Measurements from ENCODE around the gene DOK5.

The DOK5 gene

DNA sequence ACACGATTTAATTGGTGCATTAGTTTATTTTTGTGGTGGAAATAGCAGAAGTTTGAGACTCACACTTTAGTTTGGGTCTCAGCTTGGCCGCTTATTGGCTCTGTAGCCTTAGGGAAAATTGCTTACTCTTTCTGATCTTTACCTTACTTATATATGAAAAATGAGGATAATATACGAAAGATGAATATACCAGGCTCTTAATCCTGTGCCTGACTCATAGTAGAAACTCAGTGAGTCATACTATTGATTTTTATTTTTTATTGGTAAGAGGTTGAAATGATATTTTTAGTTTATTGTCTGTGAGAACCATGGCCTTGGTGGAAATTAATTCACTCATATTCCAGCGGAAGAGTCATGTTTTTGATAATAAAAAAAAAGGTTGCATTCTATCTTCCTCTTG is 11.2 kb downstream of the DOK5 start:
- no peak for DNase-seq (ENCODE audit: extremely low read depth, low read depth)
- H3K4me3 ChIP-seq (replicated peaks; ENCODE audit: low read depth, low read length) = no peak overlapping the region
- TF ChIP-seq, protein P1, sequence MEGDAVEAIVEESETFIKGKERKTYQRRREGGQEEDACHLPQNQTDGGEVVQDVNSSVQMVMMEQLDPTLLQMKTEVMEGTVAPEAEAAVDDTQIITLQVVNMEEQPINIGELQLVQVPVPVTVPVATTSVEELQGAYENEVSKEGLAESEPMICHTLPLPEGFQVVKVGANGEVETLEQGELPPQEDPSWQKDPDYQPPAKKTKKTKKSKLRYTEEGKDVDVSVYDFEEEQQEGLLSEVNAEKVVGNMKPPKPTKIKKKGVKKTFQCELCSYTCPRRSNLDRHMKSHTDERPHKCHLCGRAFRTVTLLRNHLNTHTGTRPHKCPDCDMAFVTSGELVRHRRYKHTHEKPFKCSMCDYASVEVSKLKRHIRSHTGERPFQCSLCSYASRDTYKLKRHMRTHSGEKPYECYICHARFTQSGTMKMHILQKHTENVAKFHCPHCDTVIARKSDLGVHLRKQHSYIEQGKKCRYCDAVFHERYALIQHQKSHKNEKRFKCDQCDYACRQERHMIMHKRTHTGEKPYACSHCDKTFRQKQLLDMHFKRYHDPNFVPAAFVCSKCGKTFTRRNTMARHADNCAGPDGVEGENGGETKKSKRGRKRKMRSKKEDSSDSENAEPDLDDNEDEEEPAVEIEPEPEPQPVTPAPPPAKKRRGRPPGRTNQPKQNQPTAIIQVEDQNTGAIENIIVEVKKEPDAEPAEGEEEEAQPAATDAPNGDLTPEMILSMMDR (IDR thresholded peaks at IDR 0.05; ENCODE audit: low read depth, low read length, missing control alignments) = no peak

DNA sequence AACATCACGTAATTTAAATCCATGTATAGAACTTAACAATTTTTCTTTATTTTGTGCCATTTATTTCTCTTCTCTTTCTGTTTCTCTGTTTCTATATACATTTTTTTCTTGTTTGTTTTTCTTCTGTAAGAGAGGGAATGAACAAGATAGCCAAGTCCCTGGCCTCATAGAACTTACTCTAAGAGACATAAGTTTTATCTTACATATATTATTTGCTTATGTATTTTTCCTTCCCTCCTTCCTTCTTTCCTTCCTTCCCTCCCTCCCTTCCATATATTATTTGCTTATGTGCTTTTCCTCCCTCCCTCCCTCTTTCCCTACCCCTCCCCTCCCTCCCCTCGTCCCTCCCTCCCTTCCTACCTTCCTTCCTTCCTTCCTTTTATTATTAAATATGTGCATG is 13.0 kb downstream of the DOK5 start:
- TF ChIP-seq, protein P1 (IDR thresholded peaks at IDR 0.05; ENCODE audit: low read depth, low read length, missing control alignments) = no peak
- DNase-seq (ENCODE audit: extremely low read depth, low read depth) = no peak
- no peak overlapping the region for H3K4me3 ChIP-seq (replicated peaks; ENCODE audit: low read depth, low read length)

DNA sequence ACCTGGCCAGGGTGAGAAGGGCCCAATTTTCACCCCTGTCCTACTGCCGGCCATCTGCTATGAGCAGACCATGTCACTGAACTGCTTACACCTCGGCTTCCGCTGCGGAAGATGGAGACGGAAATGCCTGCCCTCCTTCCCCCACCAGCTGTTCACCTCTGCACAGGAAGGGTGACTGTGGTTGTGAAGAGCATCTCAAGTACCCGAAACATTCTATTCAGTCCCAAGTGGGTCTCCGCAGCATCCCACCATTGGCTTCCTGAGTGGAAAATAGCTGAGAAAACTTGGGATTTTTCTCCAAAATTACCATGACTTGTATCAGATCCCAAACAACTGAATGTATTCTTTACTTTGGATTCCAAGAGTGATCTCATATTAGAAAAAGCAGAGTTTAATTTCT is 16.1 kb downstream of the DOK5 start:
- TF ChIP-seq, protein P1 (IDR thresholded peaks at IDR 0.05; ENCODE audit: low read depth, low read length, missing control alignments) = no peak
- no peak for DNase-seq (ENCODE audit: extremely low read depth, low read depth)
- H3K4me3 ChIP-seq (replicated peaks; ENCODE audit: low read depth, low read length) = no peak overlapping the region

DNA sequence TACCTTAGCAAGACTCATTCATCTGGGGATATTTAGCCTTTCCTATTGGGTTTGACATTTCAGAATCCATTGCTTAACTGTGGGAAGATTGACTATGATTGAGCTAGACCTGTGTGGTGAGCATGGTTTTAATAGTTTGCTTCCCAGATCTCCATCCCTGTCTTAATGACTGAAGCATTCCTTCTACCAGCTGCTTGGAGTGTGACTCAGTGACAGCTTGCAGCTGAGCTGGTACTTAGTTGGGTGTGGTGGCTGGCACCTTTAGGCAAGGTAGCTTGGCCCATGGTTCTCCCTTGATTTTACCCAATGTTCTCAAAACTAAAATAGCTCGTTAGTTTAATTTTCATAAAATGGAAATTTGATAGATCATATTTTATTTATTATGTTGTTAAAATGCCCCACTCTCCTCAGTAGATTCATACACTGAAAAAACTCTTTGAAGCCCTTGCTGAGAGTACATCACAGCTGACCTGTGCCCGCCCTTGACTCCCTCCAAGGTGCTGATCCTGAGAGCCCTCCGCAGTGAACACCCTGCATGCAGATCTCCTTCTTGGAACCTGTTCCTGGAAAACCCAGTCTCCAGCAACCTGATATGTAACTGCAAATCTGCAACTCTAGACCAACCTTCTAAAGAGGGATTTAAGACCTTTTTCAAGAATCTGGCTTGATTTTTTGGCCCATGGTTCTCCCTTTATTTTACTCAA is 19.1 kb downstream of the DOK5 start:
- no peak overlapping the region for H3K4me3 ChIP-seq (replicated peaks; ENCODE audit: low read depth, low read length)
- TF ChIP-seq, protein P1 (IDR thresholded peaks at IDR 0.05; ENCODE audit: low read depth, low read length, missing control alignments) = no peak
- no peak for DNase-seq (ENCODE audit: extremely low read depth, low read depth)

DNA sequence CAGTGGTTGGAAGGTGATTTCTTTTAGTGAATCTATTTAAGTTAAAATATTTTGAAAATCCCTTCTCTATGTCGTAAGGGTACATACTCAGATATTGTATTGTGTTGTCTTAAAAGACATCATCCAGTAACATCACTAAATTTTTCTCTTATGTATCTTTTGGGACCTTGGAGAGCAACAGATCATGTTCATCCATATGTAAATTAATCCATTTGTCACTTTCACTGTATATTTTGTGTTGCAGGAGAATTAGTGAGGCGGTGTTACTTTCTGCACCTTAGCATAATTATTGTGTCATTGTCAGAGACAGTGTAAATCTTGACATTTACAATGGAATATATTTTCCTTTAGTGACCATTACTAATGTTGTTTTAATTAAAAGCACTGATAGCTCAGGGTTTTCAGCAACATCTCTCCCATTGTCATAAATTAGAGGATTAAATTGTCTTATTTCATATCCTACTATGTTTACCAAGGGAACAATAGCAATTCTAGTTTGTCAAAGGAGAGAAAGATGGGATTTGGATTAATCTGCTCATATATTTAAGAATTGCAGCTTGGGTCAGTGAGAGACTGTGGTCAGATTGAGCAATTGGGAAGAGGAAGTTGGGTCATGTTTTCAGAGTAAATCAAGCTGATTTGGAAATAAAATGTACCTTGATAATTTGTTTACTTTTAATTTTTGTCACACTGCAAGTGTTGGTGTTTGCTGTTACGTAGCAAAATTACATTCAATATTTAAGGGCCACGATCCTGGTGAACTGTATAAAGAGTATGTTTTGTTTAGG is 22.7 kb downstream of the DOK5 start:
- DNase-seq (ENCODE audit: extremely low read depth, low read depth) = no peak
- TF ChIP-seq, protein P1 (IDR thresholded peaks at IDR 0.05; ENCODE audit: low read depth, low read length, missing control alignments) = no peak
- no peak overlapping the region for H3K4me3 ChIP-seq (replicated peaks; ENCODE audit: low read depth, low read length)

DNA sequence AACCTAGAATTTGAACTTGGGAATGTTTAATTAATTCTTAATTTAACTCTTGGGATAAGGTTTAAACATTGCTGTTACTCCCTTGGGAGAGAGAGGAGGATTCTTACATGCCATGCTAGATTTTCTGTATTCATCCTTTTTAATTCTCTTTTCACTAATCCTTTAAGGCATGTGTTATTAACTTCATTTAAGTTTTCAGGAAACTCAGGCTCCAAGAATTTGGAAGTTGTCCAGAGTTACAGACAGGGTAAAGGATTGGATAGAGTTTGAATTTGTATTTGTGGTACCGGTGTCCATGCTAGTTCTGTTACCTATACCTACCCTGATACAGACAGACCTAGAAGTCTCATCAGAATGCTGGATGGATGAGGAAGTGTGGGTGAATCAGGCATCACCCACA is 23.7 kb downstream of the DOK5 start:
- DNase-seq (ENCODE audit: extremely low read depth, low read depth) = no peak
- H3K4me3 ChIP-seq (replicated peaks; ENCODE audit: low read depth, low read length) = no peak overlapping the region
- TF ChIP-seq, protein P1 (IDR thresholded peaks at IDR 0.05; ENCODE audit: low read depth, low read length, missing control alignments) = no peak

Data from HFF-Myc (cell line).